ENCODE results near the gene PSME3IP1.
"Not testable (repeated sequence)": the region's sequence is repeated elsewhere in the genome, so short reads cannot be mapped to it uniquely, and the experiment has no call there.

PSME3IP1 gene

DNA sequence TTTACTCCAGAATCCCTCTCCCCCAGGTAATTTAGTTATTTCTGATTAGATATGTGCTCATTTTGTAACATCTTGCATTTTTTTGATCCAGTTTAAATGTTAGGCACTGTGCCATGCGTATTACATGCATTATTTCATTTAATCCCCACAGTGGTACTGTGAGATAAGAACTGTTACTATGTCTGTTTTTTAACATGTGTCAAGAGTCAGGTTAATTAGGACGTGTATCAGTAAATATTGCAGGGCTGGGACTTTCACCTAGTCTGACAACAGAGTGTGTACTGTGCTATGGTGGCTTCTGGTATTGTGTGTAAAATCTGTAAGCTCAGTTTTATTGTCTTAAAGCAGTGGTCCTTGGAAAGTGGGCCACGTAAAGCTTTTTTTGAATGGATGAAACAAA is 10.9 kb upstream of the PSME3IP1 start:
- no peak for DNase-seq

DNA sequence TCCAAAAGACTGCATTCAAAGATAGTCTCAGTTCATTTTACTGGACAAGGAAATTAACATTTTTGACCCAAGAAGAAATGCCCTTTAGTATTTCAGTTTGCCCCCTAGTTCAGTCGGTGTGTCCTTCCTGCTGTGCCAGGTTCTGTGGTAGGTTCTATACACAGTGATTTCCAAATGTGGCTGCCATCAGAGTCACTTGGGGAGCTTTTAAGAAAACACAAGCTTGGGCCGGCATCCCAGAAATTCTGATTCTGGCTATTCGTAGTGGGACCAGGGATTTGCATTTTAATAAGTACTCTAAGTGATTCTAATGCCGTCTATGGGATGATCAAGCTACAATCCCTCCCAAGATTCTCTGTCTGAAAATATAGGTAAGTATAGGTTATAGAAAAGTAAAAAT is 10.4 kb upstream of the PSME3IP1 start:
- DNase-seq, result no peak

DNA sequence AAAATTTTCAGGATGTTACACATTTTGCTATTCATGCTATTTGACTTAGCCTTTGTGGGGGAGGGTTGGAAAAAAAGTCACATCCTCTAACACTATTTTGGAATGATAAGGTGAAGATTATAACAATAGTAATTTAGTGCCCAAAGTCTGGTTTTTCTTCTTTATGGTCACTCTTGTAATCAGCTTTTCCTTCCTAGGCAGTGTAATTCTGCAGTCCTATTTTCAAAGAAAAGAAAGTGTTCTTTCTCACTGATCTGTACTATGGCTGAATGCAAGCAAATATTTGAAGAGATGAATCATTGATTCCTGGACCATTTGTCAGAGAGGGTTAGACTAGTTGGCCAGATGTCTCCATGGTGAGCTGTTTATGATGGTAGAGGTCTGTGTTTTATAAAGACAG is 8.7 kb upstream of the PSME3IP1 start:
- DNase-seq, result no peak

DNA sequence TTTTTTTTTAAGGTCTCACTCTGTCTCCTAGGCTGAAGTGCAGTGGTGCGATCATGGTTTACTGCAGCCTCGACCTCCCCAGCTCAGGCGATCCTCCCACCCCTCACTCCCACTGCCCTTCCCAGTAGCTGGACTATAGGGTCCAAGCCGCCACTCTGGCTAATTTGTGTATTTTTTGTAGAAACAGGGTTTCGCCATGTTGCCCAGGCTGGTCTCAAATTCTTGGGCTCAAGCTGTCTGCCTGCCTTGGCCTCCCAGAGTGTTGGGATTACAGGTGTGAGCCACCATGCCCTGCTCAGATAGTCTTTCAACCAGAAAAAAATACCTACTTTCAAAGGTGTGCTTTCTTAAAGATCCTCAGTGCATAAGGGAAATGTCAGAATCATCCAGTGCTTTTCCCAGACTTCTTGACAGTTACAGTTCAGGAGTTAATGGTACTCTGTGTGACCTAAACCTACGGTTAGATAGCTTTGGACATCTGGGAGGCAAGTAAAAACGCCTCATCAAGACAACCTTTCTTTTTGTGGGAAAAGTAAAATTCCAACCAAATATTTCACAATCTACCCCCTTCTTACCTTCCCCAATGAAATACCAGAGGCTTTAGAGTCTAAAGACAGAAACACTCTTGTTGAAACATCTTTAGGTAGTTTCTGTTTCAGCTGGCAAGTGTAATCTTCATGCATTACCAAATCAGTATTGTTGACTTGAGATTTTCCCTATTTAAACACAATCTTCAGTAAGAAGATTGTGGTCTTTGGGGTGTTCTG is 7.1 kb upstream of the PSME3IP1 start:
- no peak for DNase-seq

DNA sequence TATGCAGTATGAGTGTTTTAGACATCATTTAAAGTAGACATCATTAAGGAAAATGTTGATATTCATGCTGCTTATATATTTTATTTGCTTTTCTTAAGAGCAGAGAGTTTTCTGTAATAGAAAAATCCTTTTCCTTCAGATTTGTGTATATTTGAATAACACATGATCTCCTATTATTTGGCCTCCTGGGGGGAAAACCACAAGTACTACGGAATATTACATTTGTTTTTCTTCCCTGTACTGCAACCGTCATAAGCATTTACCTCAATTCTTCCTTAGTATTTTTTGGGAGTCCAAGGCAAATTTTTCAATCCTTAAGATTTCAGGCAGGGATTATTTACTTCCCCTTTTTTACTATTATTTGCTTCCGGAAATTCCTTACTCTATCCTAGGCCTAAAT is 6.3 kb upstream of the PSME3IP1 start:
- no peak for DNase-seq

DNA sequence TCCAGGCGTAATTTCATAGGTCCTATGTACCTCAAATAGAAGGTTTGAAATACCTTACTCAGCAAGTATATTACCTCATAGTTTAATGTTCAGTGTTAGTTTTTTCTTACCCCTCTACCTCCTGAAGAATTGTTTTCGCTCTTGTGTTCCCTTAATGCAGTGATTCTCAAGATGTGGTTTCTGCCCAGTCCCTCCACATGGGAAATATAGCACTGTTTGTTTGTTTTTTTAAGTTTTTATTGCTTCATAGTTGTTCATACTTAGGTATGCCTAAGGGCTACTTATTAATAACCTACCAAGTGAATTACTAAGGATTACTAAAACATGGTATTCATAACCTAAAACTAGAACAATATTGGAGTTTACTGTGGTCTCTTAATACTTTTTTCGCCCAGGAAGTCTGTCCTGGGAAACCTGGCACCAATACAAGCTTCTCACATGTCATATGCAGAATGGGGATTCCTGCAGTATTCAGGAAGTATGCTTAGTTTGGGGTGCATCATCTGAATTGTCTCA is 5.3 kb upstream of the PSME3IP1 start:
- DNase-seq, result no peak

DNA sequence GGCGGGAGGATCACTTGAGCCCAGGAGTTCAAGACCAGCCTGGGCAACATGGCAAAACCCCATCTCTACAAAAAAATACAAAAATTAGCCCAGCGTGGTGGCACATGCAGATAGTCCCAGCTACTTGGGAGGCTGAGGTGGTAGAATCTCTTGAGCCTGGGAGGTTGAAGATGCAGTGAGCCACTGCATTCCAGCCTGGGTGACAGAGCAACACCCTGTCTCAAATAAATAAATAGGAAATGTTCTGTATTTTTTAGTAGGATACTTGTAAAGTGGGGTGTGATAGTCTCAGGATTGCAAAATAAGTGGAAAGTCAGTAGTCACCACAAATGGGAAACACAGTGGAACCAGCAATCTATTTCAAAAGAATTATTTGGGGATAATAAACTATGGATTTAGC is 4.3 kb upstream of the PSME3IP1 start:
- DNase-seq, result no peak

DNA sequence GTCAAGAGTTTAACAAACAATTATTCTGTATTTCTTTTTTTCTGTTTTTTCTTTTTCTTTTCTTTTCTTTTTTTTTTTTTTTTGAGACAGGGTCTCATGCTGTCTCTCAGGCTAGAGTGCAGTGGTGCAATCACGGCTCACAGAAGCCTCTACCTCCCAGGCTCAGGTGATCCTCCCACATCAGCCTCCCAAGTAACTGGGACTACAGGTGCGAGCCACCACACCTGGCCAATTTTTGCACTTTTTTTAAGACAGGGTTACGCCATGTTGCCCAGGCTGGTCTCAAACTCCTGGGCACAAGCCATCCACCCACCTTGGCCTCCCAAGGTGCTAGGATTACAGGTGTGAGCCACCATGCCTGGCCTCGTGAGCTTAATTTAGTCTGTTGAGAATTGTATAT is 3.7 kb upstream of the PSME3IP1 start:
- DNase-seq, result not testable (repeated sequence)

DNA sequence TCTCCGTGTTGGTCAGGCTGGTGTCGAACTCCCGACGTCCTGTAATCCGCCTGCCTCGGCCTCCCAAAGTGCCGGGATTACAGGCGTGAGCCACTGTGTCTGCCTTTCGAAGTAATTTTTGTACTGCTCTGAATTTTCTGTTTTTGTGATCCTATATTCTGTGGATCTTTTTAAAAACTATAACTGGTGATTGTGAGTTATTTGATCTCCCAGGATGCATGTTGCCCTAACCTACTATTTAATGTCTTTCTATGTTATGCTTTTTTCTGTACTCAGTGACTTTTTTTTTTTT is 2.8 kb upstream of the PSME3IP1 start:
- DNase-seq, result no peak

DNA sequence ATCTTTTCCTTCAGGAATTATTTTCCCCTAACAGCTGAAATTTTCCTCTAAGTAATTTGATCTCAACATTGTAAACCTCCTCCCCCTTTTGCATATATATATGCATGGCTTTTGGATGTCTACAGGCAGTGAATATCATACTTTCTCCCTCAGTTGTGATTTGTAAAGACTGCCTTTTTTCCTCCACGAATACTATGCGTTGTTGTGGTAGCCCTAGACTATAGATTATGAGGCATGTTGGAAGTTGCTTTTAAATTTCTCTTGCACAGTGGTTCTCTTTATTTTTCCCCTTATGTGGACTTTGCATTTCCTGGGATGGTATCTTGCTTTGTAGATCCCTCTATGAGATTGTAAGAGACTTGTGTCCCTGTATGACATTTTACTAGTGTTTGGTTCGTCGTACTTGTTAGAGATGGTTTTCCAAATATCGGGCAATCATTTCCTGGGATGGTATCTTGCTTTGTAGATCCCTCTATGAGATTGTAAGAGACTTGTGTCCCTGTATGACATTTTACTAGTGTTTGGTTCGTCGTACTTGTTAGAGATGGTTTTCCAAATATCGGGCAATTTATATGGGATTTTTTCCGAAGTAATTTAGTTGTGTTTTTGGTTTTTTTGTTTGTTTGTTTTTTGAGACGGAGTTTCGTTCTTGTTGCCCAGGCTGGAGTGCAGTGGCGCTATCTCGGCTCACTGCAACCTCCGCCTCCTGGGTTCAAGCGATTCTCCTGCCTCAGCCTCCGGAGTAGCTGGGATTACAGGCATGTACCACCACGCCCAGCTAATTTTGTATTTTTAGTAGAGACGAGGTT is 2.3 kb upstream of the PSME3IP1 start:
- DNase-seq, result not testable (repeated sequence)

DNA sequence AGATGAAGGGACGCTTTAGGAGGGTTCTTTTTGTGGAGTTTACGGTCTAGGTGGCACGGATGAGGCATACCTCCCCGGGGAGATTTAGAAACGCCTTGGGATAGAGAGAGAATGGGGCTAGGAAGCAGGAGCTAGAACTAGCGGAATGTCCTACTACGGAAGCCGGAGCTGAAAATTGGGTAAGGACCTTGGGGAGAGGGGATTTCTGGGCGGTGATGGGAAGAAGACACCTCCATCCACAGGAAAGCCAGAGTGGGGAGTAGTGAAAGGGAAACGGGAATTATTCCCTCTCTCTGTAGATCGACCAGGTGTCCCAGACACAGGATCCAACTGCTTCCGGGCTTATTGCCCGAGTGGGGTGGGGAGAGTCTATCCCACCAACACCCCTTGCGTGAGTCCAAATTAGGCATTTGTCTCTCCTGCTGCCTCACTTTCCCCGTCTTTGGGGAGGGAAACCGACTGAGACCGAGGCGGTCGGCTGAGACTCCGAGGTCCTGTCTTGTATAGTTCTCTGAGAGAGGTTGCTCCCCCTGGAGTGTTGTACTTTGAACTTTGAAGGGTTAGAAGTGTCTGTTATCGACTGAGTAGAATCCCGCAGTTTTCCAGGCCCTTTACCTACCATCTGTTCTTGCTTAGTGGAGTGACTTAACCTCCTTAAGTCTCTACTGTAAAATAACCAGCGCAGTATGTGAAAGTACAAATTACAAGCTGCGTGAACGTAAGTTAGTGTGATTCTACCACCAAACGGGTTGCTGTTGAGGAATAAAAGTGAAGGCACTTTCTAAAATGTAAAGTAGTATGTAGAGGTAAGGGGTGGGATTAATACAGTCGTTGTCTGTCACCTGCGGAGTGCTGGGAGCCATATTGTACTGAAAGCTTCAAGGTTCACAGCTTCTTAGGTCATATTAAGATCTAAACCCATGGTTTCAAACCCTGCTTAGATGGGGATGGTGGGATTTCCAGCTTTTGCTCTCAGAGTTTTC is 1.3 kb upstream of the PSME3IP1 start:
- no peak for DNase-seq

DNA sequence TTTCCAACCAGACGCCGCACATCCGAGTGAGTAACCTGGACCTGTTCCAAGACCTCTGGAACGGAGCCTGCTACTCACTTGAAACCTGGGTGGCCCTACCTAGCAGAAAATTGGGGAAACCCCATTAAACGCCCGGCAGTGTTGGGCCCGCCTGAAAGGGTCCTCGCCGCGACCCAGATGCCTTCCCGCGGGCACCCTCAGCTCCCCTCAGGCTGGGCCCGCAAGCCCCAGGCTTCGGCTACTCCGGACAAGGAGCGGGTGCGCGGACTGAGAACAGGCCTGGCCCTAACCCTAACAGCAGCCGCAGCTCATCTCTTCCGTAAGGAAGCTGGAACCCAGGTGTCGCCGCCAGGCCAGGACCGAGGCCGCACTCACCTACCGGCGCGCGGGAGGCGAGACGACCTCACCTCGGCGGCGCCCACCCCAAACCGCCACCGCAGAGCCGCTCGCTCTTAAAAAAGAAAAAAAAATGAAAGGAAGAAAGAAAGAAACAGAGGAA is 344 bp downstream of the PSME3IP1 start:
- peak in 1 of 2 donors; percentile 72 for DNase-seq

DNA sequence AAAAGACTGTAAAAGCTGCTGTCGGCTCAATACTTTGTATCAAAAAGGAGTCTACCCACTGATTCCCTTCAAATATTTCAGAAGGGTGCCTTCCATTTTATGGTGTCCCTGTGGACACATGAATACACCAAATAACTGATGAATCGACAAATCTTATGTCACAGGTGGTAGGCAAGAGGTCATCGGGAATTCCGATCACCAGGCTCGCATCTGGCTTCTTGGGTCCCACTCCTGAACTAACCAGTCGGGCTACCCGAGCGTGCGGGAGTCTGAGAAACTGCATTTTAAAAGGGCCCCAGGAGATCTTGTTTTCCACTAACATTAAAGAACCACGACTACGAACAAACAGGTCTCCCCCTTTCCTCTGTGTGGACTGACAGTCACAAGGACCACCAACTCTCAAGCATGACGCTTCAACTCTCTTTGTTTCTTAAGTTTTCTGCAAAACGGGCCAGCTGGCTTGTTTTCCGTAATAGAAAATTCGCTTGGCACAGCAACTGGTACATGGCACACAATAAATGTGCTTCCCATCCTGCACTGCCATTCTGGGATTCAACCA is 873 bp downstream of the PSME3IP1 start:
- no peak for DNase-seq

DNA sequence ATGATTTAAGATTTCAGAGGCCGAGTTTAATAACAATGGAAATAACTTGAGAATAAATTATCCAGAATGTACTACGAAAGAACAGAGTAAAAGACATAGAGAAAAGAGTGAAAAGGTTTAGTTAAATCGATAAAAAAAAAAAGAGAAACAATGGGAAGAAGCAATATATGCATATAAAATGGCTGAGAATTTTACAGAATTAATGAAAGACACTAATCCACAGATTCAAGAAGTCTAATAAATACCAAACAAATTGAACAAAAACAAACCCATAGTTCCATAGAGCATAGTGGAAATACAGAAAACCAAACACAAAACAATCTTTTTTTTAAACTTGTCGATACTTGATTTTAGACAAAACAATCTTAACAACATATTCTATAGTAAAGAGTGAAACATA is 1.7 kb downstream of the PSME3IP1 start:
- no peak for DNase-seq

DNA sequence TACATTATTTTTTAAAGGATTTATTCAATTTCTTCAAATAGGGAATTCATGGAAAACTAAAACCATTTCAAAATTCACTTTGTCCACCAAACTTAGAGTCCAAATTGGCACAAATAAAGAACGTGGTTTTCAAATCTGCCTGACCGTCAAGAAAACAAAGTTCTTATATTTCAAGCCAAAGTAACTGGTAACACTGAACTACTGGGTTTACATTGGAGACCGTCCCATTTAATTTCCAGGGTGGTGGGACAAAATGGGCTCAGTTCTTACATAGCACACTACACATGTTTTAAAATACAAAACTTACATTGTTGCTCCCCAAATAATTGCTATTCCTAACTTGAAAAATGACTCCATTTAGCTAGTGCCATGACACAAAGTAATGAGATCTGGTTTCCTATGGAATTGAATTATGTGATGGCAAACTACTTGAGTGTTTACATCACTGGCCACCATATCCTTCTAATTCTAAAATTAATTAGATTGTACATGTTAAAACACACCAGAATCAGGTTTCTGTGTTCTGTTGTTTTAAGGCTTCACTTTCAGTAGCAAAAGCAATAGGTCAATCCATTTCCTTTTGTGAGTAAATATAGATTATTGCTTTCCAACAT is 6.5 kb downstream of the PSME3IP1 start:
- no peak for DNase-seq

DNA sequence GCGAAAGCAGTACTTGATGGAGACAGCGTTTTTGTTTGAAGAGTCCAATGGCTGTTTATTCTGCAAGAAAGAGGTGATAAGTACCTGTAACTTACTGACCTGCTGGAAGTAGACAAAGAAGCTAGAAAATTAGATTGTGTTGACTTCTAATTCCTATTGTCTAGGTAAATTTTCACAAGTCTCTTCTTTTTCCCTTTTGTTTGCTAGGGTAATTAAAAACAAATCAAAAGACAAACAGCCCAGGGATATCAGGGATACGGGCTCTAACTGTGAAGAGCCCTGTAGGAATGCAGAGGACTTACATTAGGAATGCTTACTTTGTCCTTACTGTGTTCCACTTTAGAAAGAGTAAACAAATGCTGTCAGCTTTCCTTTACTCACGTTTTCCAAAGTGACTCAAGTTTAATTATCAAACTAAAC is 7.0 kb downstream of the PSME3IP1 start:
- no peak for DNase-seq

DNA sequence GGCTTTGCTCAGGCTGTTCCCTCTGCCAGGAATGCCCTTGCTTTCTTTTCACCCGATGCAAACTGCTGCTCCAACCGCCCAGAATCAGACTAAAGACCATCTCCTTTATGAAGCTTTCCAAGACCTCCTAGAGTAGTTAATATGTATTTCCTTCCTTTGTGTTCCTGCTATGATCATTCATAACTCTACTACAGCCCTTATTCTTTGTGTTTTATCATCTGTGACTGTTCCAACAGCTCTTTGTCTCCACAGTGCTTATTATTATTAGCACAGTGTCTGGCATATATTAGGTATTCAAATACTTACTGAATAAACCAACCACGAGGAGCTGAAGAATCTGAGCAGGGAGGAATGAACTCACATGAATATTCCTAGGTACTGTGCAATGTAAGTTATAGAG is 7.6 kb downstream of the PSME3IP1 start:
- DNase-seq, result no peak

DNA sequence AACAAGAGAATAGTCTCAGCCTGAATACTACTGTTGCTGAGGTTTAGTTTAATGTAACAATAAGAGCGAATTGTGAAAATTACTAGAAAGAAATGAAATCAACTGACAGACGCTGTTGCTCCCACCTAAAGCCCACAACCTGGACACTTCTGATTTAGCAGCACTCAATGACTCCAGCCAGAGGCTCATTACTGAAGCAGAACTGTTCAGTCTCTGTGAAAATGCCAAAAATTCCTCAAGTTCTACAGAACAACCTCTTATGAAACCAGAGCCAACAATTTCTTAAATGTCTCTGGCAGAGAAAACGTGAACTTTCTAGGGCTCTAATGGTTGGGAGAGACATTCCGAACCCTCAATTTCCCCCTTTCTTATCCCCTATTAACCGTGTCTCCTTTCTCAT is 9.9 kb downstream of the PSME3IP1 start:
- DNase-seq, result no peak

DNA sequence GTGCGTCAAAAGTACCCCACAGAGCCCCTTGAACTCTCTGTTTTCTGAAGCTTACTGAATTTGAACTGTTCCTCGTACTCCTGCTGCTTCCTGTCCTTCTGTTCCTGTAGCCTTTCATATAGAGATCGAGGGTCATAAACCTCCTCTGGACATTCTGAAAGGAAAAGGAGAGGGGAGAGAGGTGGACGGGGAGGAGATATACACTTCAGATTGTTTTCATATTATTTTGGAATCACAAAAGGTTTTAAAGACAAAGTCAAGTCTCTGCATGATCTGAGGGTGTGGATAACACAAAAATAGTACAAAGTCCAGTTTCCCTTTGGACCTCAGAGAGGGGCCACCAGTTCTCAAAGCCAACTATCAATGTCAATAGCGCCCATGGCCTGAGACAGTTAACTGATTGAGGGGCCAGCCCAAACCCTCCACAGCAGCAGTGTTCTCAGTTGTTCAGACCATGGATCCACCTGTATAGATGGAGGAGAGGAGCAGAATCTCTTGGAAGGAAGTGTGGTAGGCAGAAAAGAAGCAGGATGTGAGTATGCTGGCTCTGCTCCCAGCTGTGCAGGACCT is 13.0 kb downstream of the PSME3IP1 start:
- no peak for DNase-seq

DNA sequence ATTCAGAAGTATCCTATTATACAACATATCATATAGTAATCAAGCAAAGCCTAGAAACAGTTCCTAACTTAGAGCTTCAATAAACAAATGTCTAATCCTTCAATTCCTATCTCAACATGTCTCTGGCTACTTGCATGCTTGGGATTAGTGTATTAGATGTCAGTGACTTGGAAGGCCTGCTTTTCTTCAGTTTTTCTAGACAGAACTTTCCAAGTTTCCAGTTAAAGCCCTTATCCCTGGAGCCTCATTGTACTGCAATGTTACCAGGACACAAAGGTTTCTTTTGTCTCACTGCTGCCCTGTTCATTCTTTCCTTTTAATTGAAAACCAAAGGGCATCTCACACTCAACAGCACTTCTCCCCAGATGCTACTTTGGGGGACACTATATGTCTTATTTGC is 16.5 kb downstream of the PSME3IP1 start:
- no peak for DNase-seq

DNA sequence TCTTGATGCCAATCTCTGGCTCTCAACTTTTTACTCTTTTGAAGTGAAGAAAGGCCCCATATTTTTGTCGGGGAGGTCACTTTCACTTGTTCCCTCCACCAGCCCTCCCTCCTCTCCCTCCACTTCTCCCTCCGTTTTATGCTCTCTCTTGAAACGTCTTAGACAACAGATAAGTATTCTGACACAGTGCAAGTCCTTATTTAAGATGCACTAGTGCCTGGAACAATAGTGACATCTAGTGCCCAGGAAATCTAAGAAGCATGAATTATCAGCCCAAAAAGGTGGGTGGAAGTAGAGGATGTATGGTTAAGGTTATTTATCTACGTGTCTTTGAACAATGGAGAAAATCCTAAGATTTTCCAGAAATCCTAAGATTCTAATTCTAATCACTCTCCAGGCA is 17.9 kb downstream of the PSME3IP1 start:
- peak in 1 of 2 donors; percentile 72 for DNase-seq

DNA sequence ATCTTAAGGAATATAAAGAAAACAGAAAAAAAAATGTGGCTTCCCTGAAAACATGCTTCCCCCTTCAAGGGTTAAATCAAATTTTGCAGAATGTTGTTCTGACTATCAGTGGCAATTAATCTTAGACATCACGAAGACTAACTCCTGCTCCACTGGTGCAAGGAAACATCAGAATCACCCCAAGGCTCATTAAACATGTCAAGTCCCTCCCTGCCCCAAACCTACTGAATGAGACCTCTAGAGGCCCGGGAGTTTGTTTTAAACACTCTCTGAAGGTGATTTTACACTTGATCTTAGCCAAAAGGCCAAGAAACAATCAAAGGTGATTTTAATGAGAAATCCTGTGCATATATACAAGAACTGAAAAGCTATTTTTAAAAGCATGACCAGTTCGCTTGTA is 18.3 kb downstream of the PSME3IP1 start:
- DNase-seq, result no peak
